COLO829 (cell line): ENCODE results near the gene IFIT2.
"Not testable (repeated sequence)": the region's sequence is repeated elsewhere in the genome, so short reads cannot be mapped to it uniquely, and the experiment has no call there.

Source experiments
- DNase-seq: peaks from one replicate; pipeline ENCODE4 v3.0.0; 2012; ENCODE audit warnings: low spot score

The IFIT2 gene

GRCh38 chr10:89342206-89342958, 40.5 kb downstream of the IFIT2 start:
- DNase-seq, result no peak

- DNase-seq, result no peak
These were observed 41.4 kb downstream of the IFIT2 start for GRCh38 chr10:89343089-89343767.

GRCh38 chr10:89344156-89344555, 42.3 kb downstream of the IFIT2 start:
- DNase-seq, result no peak

- DNase-seq, result no peak
These were observed 43.6 kb downstream of the IFIT2 start for GRCh38 chr10:89345367-89346000.

- peak; percentile 35 for DNase-seq
These were observed 44.8 kb downstream of the IFIT2 start for GRCh38 chr10:89346405-89347254.

GRCh38 chr10:89347701-89348457, 46.0 kb downstream of the IFIT2 start:
- peak; percentile 64 for DNase-seq

- DNase-seq, result no peak
These were observed 46.6 kb downstream of the IFIT2 start for GRCh38 chr10:89348481-89348880.

- no peak for DNase-seq
These were observed 47.1 kb downstream of the IFIT2 start for GRCh38 chr10:89348975-89349374.

- not testable (repeated sequence) for DNase-seq
These were observed 48.9 kb downstream of the IFIT2 start for GRCh38 chr10:89350631-89351315.

GRCh38 chr10:89351412-89351779, 49.5 kb downstream of the IFIT2 start:
- DNase-seq, result no peak

GRCh38 chr10:89351780-89352597, 50.1 kb downstream of the IFIT2 start:
- DNase-seq, result peak; percentile 61

GRCh38 chr10:89352802-89353201, 51.0 kb downstream of the IFIT2 start:
- no peak for DNase-seq

GRCh38 chr10:89355394-89355931, 53.6 kb downstream of the IFIT2 start:
- no peak for DNase-seq

GRCh38 chr10:89357096-89357495, 55.2 kb downstream of the IFIT2 start:
- no peak for DNase-seq

GRCh38 chr10:89357975-89358374, 56.1 kb downstream of the IFIT2 start:
- DNase-seq, result no peak
